ENCODE data around the gene MGAT4A. TPM values are rescaled to one million over a fixed set of nuclear protein-coding genes. Genes with fewer than 3 reads are reported as not detected.

Gene MGAT4A
- total and polyA plus RNA-seq, 2 of the 13 experiments (the other 11 are each of a cell fraction or from before 2014, with no cell fraction given) = 47.2 to 90.9 TPM

- TF ChIP-seq ARID5B (CRISPR knock-in tag; IDR thresholded peaks at IDR 0.05) = peak; percentile 64
- no peak for TF ChIP-seq ZC3H13 (CRISPR knock-in tag; IDR thresholded peaks at IDR 0.05)
- no peak for TF ChIP-seq THAP7 (CRISPR knock-in tag; IDR thresholded peaks at IDR 0.05)
- TF ChIP-seq CENPX (CRISPR knock-in tag; IDR thresholded peaks at IDR 0.05) = no peak
- peak; percentile 90 for TF ChIP-seq MAX (IDR thresholded peaks at IDR 0.05)
- TF ChIP-seq ZNF850 (CRISPR knock-in tag; conservative IDR thresholded peaks at IDR 0.05) = no peak
- TF ChIP-seq FOXP1 (IDR thresholded peaks at IDR 0.05) = no peak
- no peak; the same call in 1 of the 2 replicates for TF ChIP-seq FOXP1 (CRISPR knock-in tag; IDR thresholded peaks at IDR 0.05)
- no peak for TF ChIP-seq GLMP (CRISPR knock-in tag; IDR thresholded peaks at IDR 0.05; ENCODE audit: borderline replicate concordance)
- no peak for TF ChIP-seq BCLAF1 (IDR thresholded peaks at IDR 0.05)
- TF ChIP-seq SIX1 (CRISPR knock-in tag; IDR thresholded peaks at IDR 0.05; ENCODE audit: borderline replicate concordance) = no peak
- no peak for TF ChIP-seq ZNF878 (CRISPR knock-in tag; IDR thresholded peaks at IDR 0.05)
- TF ChIP-seq ZBTB25 (CRISPR knock-in tag; IDR thresholded peaks at IDR 0.05) = no peak
These were observed 37.6 kb upstream of the MGAT4A start (continued) for GRCh38 chr2:98768384-98769113.
